ENCODE measurements around the gene SPA17. TPM values are rescaled to one million over a fixed set of nuclear protein-coding genes. Genes with fewer than 3 reads are reported as not detected.

SPA17 gene
- polyA plus RNA-seq, 3 donors, result 0.75 to 6.7 (median 4.2) TPM

- Histone ChIP-seq H4K20me1 (ENCODE audit: insufficient read depth, low read length) (no peaks in the 10 kb centered on the region), H3K4me3 (replicated peaks in 1 of 3; ENCODE audit: low read depth in 2 of 3, low read length in 3 of 3) (no peak overlapping the region), H3K79me2 (ENCODE audit: insufficient read depth, low read length) (no peaks in the 10 kb centered on the region), H3K4me1 (ENCODE audit: control insufficient read depth in 1 of 2, insufficient read depth in 2 of 2, low read length in 2 of 2) (no peaks in the 10 kb centered on the region), H2AFZ (ENCODE audit: insufficient read depth, low read depth, low read length, poor library complexity, severe bottlenecking) (no peak overlapping the region), H3K4me2 (replicated peaks; ENCODE audit: extremely low read depth, low read length, poor library complexity, severe bottlenecking) (no peak overlapping the region), H3K27ac (ENCODE audit: low read depth in 1 of 2, low read length in 2 of 2) (no peak overlapping the region), H3K36me3 (replicated peaks in 1 of 2; ENCODE audit: control insufficient read depth in 1 of 2, insufficient read depth in 2 of 2, low read length in 2 of 2) (no peaks in the 10 kb centered on the region), H3K9me3 (replicated peaks in 1 of 2; ENCODE audit: control insufficient read depth in 1 of 2, insufficient read depth in 1 of 2, low read length in 2 of 2) (no peaks in the 10 kb centered on the region), H3K9ac (ENCODE audit: insufficient read depth, low read length, poor library complexity, severe bottlenecking) (no peak overlapping the region), H3K27me3 (ENCODE audit: control insufficient read depth in 2 of 2, insufficient read depth in 2 of 2, low read length in 2 of 2) (no peaks in the 10 kb centered on the region)
- H3K27me3 Mint-ChIP-seq (ENCODE audit: low read depth in 3 of 3), result peaks cover 0 to 2% (median 0%) of the 10 kb centered on the region in 3 donors
- H3K9me3 Mint-ChIP-seq, result no peaks in the 10 kb centered on the region
- H3K4me3 Mint-ChIP-seq, result no peak overlapping the region
- H3K36me3 Mint-ChIP-seq, result no peaks in the 10 kb centered on the region
- 100% methylated on average over 1 of the region's 1 CpG for WGBS (ENCODE audit: insufficient coverage)
- H3K4me1 Mint-ChIP-seq, result no peaks in the 10 kb centered on the region
- DNase-seq, result no peak
- intact Hi-C loops (cut with micrococcal nuclease), result no loop called here
- no peak overlapping the region for H3K27ac Mint-ChIP-seq
- TF ChIP-seq CTCF (IDR thresholded peaks at IDR 0.05), result no peak
Observed at GRCh38 chr11:124658986-124659385, 14.7 kb upstream of the SPA17 start.

- H3K4me1 Mint-ChIP-seq, result no peaks in the 10 kb centered on the region
- intact Hi-C loops (cut with micrococcal nuclease), result loop anchor here in 1 of 2 donors (10.0 kb wide), 1 partner anchor 133 kb away; no protein-coding TSS in a partner anchor
- Histone ChIP-seq H3K4me2 (replicated peaks; ENCODE audit: extremely low read depth, low read length, poor library complexity, severe bottlenecking) (no peak overlapping the region), H3K27ac (ENCODE audit: low read depth in 1 of 2, low read length in 2 of 2) (no peak overlapping the region), H3K27me3 (ENCODE audit: control insufficient read depth in 2 of 2, insufficient read depth in 2 of 2, low read length in 2 of 2) (no peaks in the 10 kb centered on the region), H3K9ac (ENCODE audit: insufficient read depth, low read length, poor library complexity, severe bottlenecking) (no peak overlapping the region), H3K4me1 (ENCODE audit: control insufficient read depth in 1 of 2, insufficient read depth in 2 of 2, low read length in 2 of 2) (no peaks in the 10 kb centered on the region), H3K36me3 (replicated peaks in 1 of 2; ENCODE audit: control insufficient read depth in 1 of 2, insufficient read depth in 2 of 2, low read length in 2 of 2) (no peaks in the 10 kb centered on the region), H2AFZ (ENCODE audit: insufficient read depth, low read depth, low read length, poor library complexity, severe bottlenecking) (no peak overlapping the region), H3K9me3 (replicated peaks in 1 of 2; ENCODE audit: control insufficient read depth in 1 of 2, insufficient read depth in 1 of 2, low read length in 2 of 2) (no peaks in the 10 kb centered on the region), H3K4me3 (replicated peaks in 1 of 3; ENCODE audit: low read depth in 2 of 3, low read length in 3 of 3) (no peak overlapping the region), H3K79me2 (ENCODE audit: insufficient read depth, low read length) (no peaks in the 10 kb centered on the region), H4K20me1 (ENCODE audit: insufficient read depth, low read length) (no peaks in the 10 kb centered on the region)
- H3K4me3 Mint-ChIP-seq, result no peak overlapping the region
- no peaks in the 10 kb centered on the region for H3K27me3 Mint-ChIP-seq (ENCODE audit: low read depth in 3 of 3)
- no peak for DNase-seq
- no peaks in the 10 kb centered on the region for H3K9me3 Mint-ChIP-seq
- H3K27ac Mint-ChIP-seq, result no peak overlapping the region
- TF ChIP-seq CTCF (IDR thresholded peaks at IDR 0.05), result no peak
- H3K36me3 Mint-ChIP-seq, result peaks cover 4 to 8% of the 10 kb centered on the region in 2 donors
Observed at GRCh38 chr11:124661553-124661952, 12.2 kb upstream of the SPA17 start.

Data from CD14-positive monocyte (primary cell).